K562 (cell line): Measurements from ENCODE around the gene GABRB2. TPM values are rescaled to one million over a fixed set of nuclear protein-coding genes. Genes with fewer than 3 reads are reported as not detected.

Experiments
- ATAC-seq: fragments of 200-7000 bp; cut with Tn5 transposase; 3 replicates; pipeline ENCODE4 v1.9.1; 2020; ENCODE audit warnings: moderate library complexity
- BruUV-seq: library from RNA; stranded (reverse); fragments of 400-500 nt; replicated peaks from 2 replicates; lab custom pipeline; 2021; lab: Mats Ljungman, UMichigan
- CTCF ChIA-PET: fragments of 300-600 bp; formaldehyde crosslinking; extraction: SDS; loops from one replicate; lab custom pipeline; 2021; ENCODE audit warnings: low intra/inter-chr PET ratio; lab: Yijun Ruan, JAX
- POLR2A ChIA-PET: fragments of 300-600, 350-650 bp; sonication (Branson Sonifier 250); formaldehyde crosslinking; extraction: SDS; loops from one replicate; lab custom pipeline; 2021; ENCODE audit warnings: antibody characterized with exemption, inconsistent platforms; lab: Yijun Ruan, JAX
- DNase-seq, 4 experiments: peaks; one replicate each; pipeline versions ENCODE4 v3.0.0 to v3.0.0-alpha.2; 2011 to 2018; ENCODE audit warnings: low spot score in 3 of 4, mixed read lengths in 3 of 4; ENCODE audit errors: extremely low read depth in 1 of 4
- FAIRE-seq: peaks from 2 replicates; lab custom pipeline; 2011; peaks lifted over from hg19 to GRCh38; lab: Jason Lieb, UNC
- H2AFZ ChIP-seq: 2 replicates; pipeline ENCODE4 v1.6.0; 2011; ENCODE audit warnings: low read depth, low read length, control low read depth, inconsistent platforms
- H3K27ac ChIP-seq: fragments of 200-600 bp; 3 replicates; pipeline ENCODE4 v1.8.0; 2011; ENCODE audit warnings: low read depth, mild to moderate bottlenecking, control low read depth, inconsistent platforms, low read length, moderate library complexity, mixed read lengths; ENCODE audit errors: extremely low read depth
- H3K27me3 ChIP-seq, 2 experiments: fragments of 300-600 bp in 1 of 2; 2 replicates in 1 of 2; 3 replicates in 1 of 2; pipeline versions ENCODE4 v1.6.0 to v1.8.0; 2011; ENCODE audit warnings: inconsistent platforms in 2 of 2, low read length in 2 of 2, mild to moderate bottlenecking in 1 of 2, mixed read lengths in 1 of 2, moderate library complexity in 1 of 2; ENCODE audit not compliant: control insufficient read depth in 2 of 2, insufficient read depth in 2 of 2
- H3K36me3 ChIP-seq: fragments of 300-600 bp; 3 replicates; pipeline ENCODE4 v1.8.0; 2011; ENCODE audit warnings: mild to moderate bottlenecking, low read length, inconsistent platforms; ENCODE audit not compliant: control insufficient read depth, insufficient read depth
- H3K4me1 ChIP-seq, 2 experiments: fragments of 200-600 bp in 1 of 2; replicated peaks in 1 of 2; 2 replicates in 1 of 2; 3 replicates in 1 of 2; pipeline versions ENCODE4 v1.5.1 to v1.8.0; 2011; ENCODE audit warnings: inconsistent platforms in 2 of 2, low read length in 2 of 2, mild to moderate bottlenecking in 1 of 2, mixed read lengths in 1 of 2, moderate library complexity in 1 of 2; ENCODE audit not compliant: control insufficient read depth in 2 of 2, insufficient read depth in 2 of 2
- H3K4me2 ChIP-seq: 2 replicates; pipeline ENCODE4 v1.6.1; 2011; ENCODE audit warnings: low read length, control low read depth, inconsistent platforms, mixed read lengths; ENCODE audit not compliant: insufficient read depth
- H3K4me3 ChIP-seq: fragments of 200-600 bp; sonication (generic), shearing (Covaris generic); 2 replicates; pipeline ENCODE4 v1.5.1; 2016; ENCODE audit warnings: control low read depth, inconsistent platforms
- H3K79me2 ChIP-seq: fragments of 200-600 bp; 3 replicates; pipeline ENCODE4 v1.8.0; 2011; ENCODE audit warnings: low read length, inconsistent platforms; ENCODE audit not compliant: control insufficient read depth, insufficient read depth
- H3K9ac ChIP-seq, 2 experiments: 2 replicates each; pipeline versions ENCODE4 v1.6.0 to v1.6.1; 2011; ENCODE audit warnings: low read depth in 2 of 2, low read length in 2 of 2, control low read depth in 1 of 2, inconsistent platforms in 1 of 2, mild to moderate bottlenecking in 1 of 2, mixed read lengths in 1 of 2; ENCODE audit not compliant: insufficient read depth in 1 of 2
- H3K9me1 ChIP-seq: one replicate; pipeline ENCODE4 v1.6.0; 2011; ENCODE audit warnings: inconsistent platforms, mild to moderate bottlenecking, low read length, moderate library complexity; ENCODE audit not compliant: control insufficient read depth, insufficient read depth
- H3K9me3 ChIP-seq: replicated peaks from 2 replicates; pipeline ENCODE4 v1.5.1; 2011; ENCODE audit warnings: low read depth, low read length, inconsistent platforms; ENCODE audit not compliant: control insufficient read depth, insufficient read depth
- H4K20me1 ChIP-seq: replicated peaks from 2 replicates; pipeline ENCODE4 v1.6.1; 2011; ENCODE audit warnings: low read length, inconsistent platforms, mixed read lengths; ENCODE audit not compliant: control insufficient read depth, insufficient read depth
- HMGN3 ChIP-seq: IDR thresholded peaks from 2 replicates; pipeline ENCODE4 v1.6.1; 2011; ENCODE audit warnings: borderline replicate concordance, low read depth, mild to moderate bottlenecking, mixed read lengths, low read length; ENCODE audit not compliant: insufficient read length; ENCODE audit errors: extremely low read depth
- MXI1 ChIP-seq: IDR thresholded peaks from 2 replicates; pipeline ENCODE4 v1.6.1; 2011; ENCODE audit warnings: low read depth, mild to moderate bottlenecking, improper control_type of control experiment, low read length
- NFE2L1 ChIP-seq: fragments of 450-650 bp; IDR thresholded peaks from 2 replicates; pipeline ENCODE4 v1.6.1; 2016; ENCODE audit warnings: missing genetic modification characterization, low read depth, mild to moderate bottlenecking, missing compliant biosample characterization, moderate library complexity, borderline replicate concordance
- POLR2AphosphoS2 ChIP-seq: IDR thresholded peaks from 2 replicates; pipeline ENCODE4 v1.6.1; 2012; ENCODE audit warnings: low read length, improper control_type of control experiment
- PRMT5 ChIP-seq: sonication (generic); formaldehyde crosslinking; IDR thresholded peaks from 2 replicates; pipeline ENCODE4 v1.5.0; 2020; ENCODE audit warnings: missing genetic modification reagents
- PYGO2 ChIP-seq: fragments of 450-650 bp; IDR thresholded peaks from 2 replicates; pipeline ENCODE4 v1.6.1; 2016; ENCODE audit warnings: mild to moderate bottlenecking, missing genetic modification characterization, moderate library complexity, missing compliant biosample characterization
- SMAD1 ChIP-seq: fragments of 150-350 bp; IDR thresholded peaks from 2 replicates; pipeline ENCODE4 v1.6.1; 2014; ENCODE audit warnings: low read length, low read depth; ENCODE audit not compliant: partially characterized antibody
- SMC3 ChIP-seq: conservative IDR thresholded peaks from 2 replicates; pipeline ENCODE4 v1.6.1; 2011; ENCODE audit warnings: low read depth, low read length, improper control_type of control experiment; ENCODE audit not compliant: insufficient read depth
- STAT5B ChIP-seq: fragments of 250-450 bp; sonication (Bioruptor Pico); IDR thresholded peaks from 2 replicates; pipeline ENCODE4 v1.8.0; 2021; ENCODE audit warnings: mild to moderate bottlenecking, inconsistent platforms
- TCF3 ChIP-seq: sonication (generic); formaldehyde crosslinking; IDR thresholded peaks from 2 replicates; pipeline ENCODE4 v1.4.0; 2020; ENCODE audit warnings: mild to moderate bottlenecking, missing genetic modification reagents
- TCF7 ChIP-seq: sonication (generic); IDR thresholded peaks from 2 replicates; pipeline ENCODE4 v1.6.1; 2016; ENCODE audit warnings: antibody characterized with exemption, borderline replicate concordance
- ZNF518B ChIP-seq: fragments of 250-450 bp; sonication (Bioruptor Pico); IDR thresholded peaks from 2 replicates; pipeline ENCODE4 v1.5.0; 2021; ENCODE audit warnings: mild to moderate bottlenecking, moderate library complexity
- ZNF583 ChIP-seq: fragments of 250-450 bp; sonication (Bioruptor Pico); IDR thresholded peaks from 2 replicates; pipeline ENCODE4 v1.4.0; 2020
- ZSCAN32 ChIP-seq: fragments of 450-650 bp; formaldehyde crosslinking; IDR thresholded peaks from 2 replicates; pipeline ENCODE4 v1.4.0; 2020; ENCODE audit warnings: mild to moderate bottlenecking, moderate library complexity
- WGBS: fragments of 100-300 bp; shearing (Covaris generic); methylation state at CpG from one replicate; pipeline ENCODE4 v1.1.6; 2016; ENCODE audit warnings: low coverage, mixed read lengths; ENCODE audit not compliant: insufficient coverage; ENCODE audit errors: missing lambda C conversion rate; 5-methylcytosine and 5-hydroxymethylcytosine counted together
- in situ Hi-C: fragments of 300-500 bp; cut with MboI; formaldehyde crosslinking; loops from 4 replicates; pipeline ENCODE4 v1.15.0; 2018; ENCODE audit warnings: inconsistent platforms, mixed read lengths
- intact Hi-C: fragments of 100-400 bp; cut with micrococcal nuclease; formaldehyde crosslinking; loops from 2 replicates; pipeline ENCODE4 v1.14.2; 2022
- polyA plus RNA-seq, 8 experiments: library from polyadenylated mRNA; depleted of rRNA in 4 of 8; stranded (reverse) in 5 of 8; unstranded in 3 of 8; fragments of >200 nt; fragmentation: Nextera tagmentation in 2 of 8; fragmentation: Illumina TruSeq in 1 of 8; extraction: Ambion mirVana in 2 of 8; extraction: Trizol in 1 of 8; gene quantifications; 2 replicates each; pipeline versions ENCODE4 v1.2.1 to v1.2.3, GENCODE V29; 2011 to 2014; ENCODE audit warnings: inconsistent platforms in 1 of 8, missing spikeins in 1 of 8
- total RNA-seq, 7 experiments: library from RNA; depleted of rRNA in 6 of 7; stranded (reverse); fragments of >200 nt in 6 of 7; fragmentation: Illumina TruSeq in 2 of 7; extraction: Trizol in 2 of 7; gene quantifications; 2 replicates each; pipeline versions ENCODE4 v1.2.1 to v1.2.3, GENCODE V29; 2011 to 2021; ENCODE audit warnings: low replicate concordance in 1 of 7
- TF ChIP-seq, protein P1 (sequence below): fragments of 250-450 bp; sonication (Bioruptor Pico); IDR thresholded peaks from 2 replicates; pipeline ENCODE4 v1.6.1; 2021; ENCODE audit warnings: mild to moderate bottlenecking

Gene GABRB2
- total and polyA plus RNA-seq, 9 of the 15 experiments (the other 6 are each of a cell fraction or from before 2014, with no cell fraction given), result not detected

GRCh38 chr5:161414037-161414436, 132.5 kb downstream of the GABRB2 start:
- no peak overlapping the region for H3K4me3 ChIP-seq
- no peaks in the 10 kb centered on the region for H3K79me2 ChIP-seq
- H3K27me3 ChIP-seq, result no peaks in the 10 kb centered on the region
- TF ChIP-seq TCF7 (no peak), NFE2L1 (tag) (no peak), MXI1 (no peak), PRMT5 (CRISPR knock-in tag) (no peak), TCF3 (CRISPR knock-in tag) (no peak), ZSCAN32 (no peak), PYGO2 (no peak), STAT5B (CRISPR knock-in tag) (no peak), POLR2AphosphoS2 (no peak), SMC3 (no peak), ZNF583 (CRISPR knock-in tag) (no peak), ZNF518B (no peak), HMGN3 (no peak), SMAD1 (no peak)
- TF ChIP-seq, protein P1, sequence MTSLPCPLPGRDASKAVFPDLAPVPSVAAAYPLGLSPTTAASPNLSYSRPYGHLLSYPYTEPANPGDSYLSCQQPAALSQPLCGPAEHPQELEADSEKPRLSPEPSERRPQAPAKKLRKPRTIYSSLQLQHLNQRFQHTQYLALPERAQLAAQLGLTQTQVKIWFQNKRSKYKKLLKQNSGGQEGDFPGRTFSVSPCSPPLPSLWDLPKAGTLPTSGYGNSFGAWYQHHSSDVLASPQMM, result no peak
- TF ChIP-seq, all 486 proteins: peak for 0
- H3K9me1 ChIP-seq, result no peaks in the 10 kb centered on the region
- in situ Hi-C loops, result no loop called here
- intact Hi-C loops, result no loop called here
- ChIA-PET CTCF (no interaction called here), POLR2A (interaction anchor here (0.6 kb wide), 1 partner anchor 1461 kb away, joined by 3 read pairs; no protein-coding TSS in a partner anchor)
- no peaks in the 10 kb centered on the region; the same call in 1 of the 2 replicates for H3K9me3 ChIP-seq
- no peaks in the 10 kb centered on the region for H4K20me1 ChIP-seq
- H3K36me3 ChIP-seq, result no peaks in the 10 kb centered on the region
- WGBS, result 0% methylated on average over 2 of the region's 2 CpGs
- H3K27ac ChIP-seq, result no peak overlapping the region
- DNase-seq (no peak), FAIRE-seq (no peak), ATAC-seq (no peak)
- no peak overlapping the region for H3K9ac ChIP-seq
- H3K4me1 ChIP-seq, result no peaks in the 10 kb centered on the region
- H3K4me2 ChIP-seq, result no peak overlapping the region
- H2AFZ ChIP-seq, result no peak overlapping the region
- BruUV-seq, result no TSS peak
